Measurements from ENCODE around the gene AKR1B1.

AKR1B1 gene

DNA sequence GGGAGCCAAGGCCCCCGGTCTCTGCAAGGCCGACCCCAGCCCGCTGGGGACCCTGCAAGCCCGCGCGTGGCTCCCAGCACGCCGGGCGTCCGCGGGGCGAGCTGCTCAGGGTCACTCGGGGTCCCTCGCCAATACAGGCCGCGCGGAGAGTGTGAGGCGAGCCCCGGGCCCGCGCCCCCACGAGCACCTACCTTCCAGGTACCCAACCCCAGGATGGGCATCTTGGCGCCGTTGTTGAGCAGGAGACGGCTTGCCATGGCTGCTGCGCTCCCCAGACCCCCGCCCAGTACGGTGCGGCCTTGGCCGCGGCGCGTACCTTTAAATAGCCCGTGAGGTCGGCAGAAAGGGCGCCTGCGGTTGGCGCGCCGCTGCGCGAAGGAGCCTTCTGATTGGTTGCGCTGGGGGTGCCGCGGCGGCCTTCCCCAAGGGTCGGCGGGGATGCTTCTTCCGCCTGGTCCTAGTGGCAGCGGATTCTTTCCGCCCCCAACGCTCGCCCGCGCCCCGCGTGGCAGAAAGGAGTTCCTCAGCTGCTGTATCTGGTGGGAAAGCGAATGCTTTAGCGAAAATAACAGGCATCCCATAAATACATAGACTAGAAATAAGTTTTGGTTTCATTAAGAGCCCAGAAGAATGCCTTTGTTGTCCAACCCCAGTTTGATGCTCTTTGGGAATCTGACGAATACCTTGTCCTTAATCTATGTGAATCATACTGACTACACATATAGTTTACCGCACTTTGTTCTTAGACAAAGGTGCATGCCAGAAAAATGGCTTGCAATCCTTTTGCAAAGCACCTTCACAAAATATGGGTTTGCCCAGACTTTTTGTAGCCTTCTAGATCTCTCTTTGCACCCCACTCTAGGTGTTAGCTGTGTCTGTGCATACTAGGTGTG is at the start of gene AKR1B1 (continued):
- peak; percentile 89 for TF ChIP-seq SP2 (tag by site-specific recombination; IDR thresholded peaks at IDR 0.05)
- TF ChIP-seq TCF7L2 (IDR thresholded peaks at IDR 0.05; ENCODE audit: borderline replicate concordance, low read depth, low read length): 0 out of 2 replicates have a peak, but pooled peaks have one; percentile 38
- no peak for TF ChIP-seq ZNF133 (tag by site-specific recombination; IDR thresholded peaks at IDR 0.05)
- TF ChIP-seq, protein P1, sequence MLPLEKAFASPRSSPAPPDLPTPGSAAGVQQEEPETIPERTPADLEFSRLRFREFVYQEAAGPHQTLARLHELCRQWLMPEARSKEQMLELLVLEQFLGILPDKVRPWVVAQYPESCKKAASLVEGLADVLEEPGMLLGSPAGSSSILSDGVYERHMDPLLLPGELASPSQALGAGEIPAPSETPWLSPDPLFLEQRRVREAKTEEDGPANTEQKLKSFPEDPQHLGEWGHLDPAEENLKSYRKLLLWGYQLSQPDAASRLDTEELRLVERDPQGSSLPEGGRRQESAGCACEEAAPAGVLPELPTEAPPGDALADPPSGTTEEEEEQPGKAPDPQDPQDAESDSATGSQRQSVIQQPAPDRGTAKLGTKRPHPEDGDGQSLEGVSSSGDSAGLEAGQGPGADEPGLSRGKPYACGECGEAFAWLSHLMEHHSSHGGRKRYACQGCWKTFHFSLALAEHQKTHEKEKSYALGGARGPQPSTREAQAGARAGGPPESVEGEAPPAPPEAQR (tag by site-specific recombination; IDR thresholded peaks at IDR 0.05): no peak
- TF ChIP-seq ZNF350 (tag by site-specific recombination; IDR thresholded peaks at IDR 0.05): 0 out of 2 replicates have a peak, but pooled peaks have one; percentile 30
- TF ChIP-seq ZNF426 (tag by site-specific recombination; IDR thresholded peaks at IDR 0.05): no peak
- TF ChIP-seq SP3 (tag by site-specific recombination; IDR thresholded peaks at IDR 0.05): peak; percentile 37
- TF ChIP-seq ZNF510 (tag by site-specific recombination; IDR thresholded peaks at IDR 0.05; ENCODE audit: insufficient replicate concordance): no peak
- no peak for TF ChIP-seq ZNF785 (tag by site-specific recombination; IDR thresholded peaks at IDR 0.05)
- no peak for TF ChIP-seq ZNF621 (tag by site-specific recombination; IDR thresholded peaks at IDR 0.05)
- TF ChIP-seq ZNF148 (tag by site-specific recombination; IDR thresholded peaks at IDR 0.05; ENCODE audit: borderline replicate concordance): no peak
- TF ChIP-seq ZNF792 (tag by site-specific recombination; IDR thresholded peaks at IDR 0.05): no peak
- TF ChIP-seq, protein P2, sequence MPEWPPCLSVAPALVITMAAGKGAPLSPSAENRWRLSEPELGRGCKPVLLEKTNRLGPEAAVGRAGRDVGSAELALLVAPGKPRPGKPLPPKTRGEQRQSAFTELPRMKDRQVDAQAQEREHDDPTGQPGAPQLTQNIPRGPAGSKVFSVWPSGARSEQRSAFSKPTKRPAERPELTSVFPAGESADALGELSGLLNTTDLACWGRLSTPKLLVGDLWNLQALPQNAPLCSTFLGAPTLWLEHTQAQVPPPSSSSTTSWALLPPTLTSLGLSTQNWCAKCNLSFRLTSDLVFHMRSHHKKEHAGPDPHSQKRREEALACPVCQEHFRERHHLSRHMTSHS (tag by site-specific recombination; IDR thresholded peaks at IDR 0.05): no peak
- no peak for TF ChIP-seq ZNF558 (tag by site-specific recombination; IDR thresholded peaks at IDR 0.05)
- TF ChIP-seq HIC1 (tag by site-specific recombination; IDR thresholded peaks at IDR 0.05): no peak
- TF ChIP-seq ZNF791 (tag by site-specific recombination; IDR thresholded peaks at IDR 0.05): no peak
- TF ChIP-seq ZNF214 (tag by site-specific recombination; IDR thresholded peaks at IDR 0.05; ENCODE audit: borderline replicate concordance): no peak
- peak; percentile 100 for TF ChIP-seq ZNF561 (tag by site-specific recombination; IDR thresholded peaks at IDR 0.05; ENCODE audit: borderline replicate concordance)
- no peak for TF ChIP-seq ZNF23 (tag by site-specific recombination; IDR thresholded peaks at IDR 0.05; ENCODE audit: borderline replicate concordance)
- TF ChIP-seq YY1 (tag by site-specific recombination; IDR thresholded peaks at IDR 0.05): no peak; the same call in 1 of the 2 replicates
- peak; percentile 73; the same call in 1 of the 2 replicates for TF ChIP-seq ZSCAN30 (tag by site-specific recombination; IDR thresholded peaks at IDR 0.05)
- 0 out of 2 replicates have a peak, but pooled peaks have one; percentile 9 for TF ChIP-seq ZNF600 (tag by site-specific recombination; IDR thresholded peaks at IDR 0.05)
- peak; percentile 86 for TF ChIP-seq ZXDB (tag by site-specific recombination; IDR thresholded peaks at IDR 0.05)
- peak; percentile 28; the same call in 1 of the 2 replicates for TF ChIP-seq ZBTB7A (tag by site-specific recombination; IDR thresholded peaks at IDR 0.05; ENCODE audit: low read depth)
- no peak for TF ChIP-seq ZNF239 (tag by site-specific recombination; IDR thresholded peaks at IDR 0.05)
- no peak for TF ChIP-seq ZNF157 (tag by site-specific recombination; IDR thresholded peaks at IDR 0.05)
- TF ChIP-seq ZNF211 (tag by site-specific recombination; IDR thresholded peaks at IDR 0.05; ENCODE audit: low read depth): no peak
- 0 out of 2 replicates have a peak, but pooled peaks have one; percentile 33 for TF ChIP-seq ZNF560 (tag by site-specific recombination; IDR thresholded peaks at IDR 0.05; ENCODE audit: borderline replicate concordance)
- no peak for TF ChIP-seq ZNF529 (tag by site-specific recombination; IDR thresholded peaks at IDR 0.05; ENCODE audit: insufficient replicate concordance)
- TF ChIP-seq OVOL3 (tag by site-specific recombination; IDR thresholded peaks at IDR 0.05): 0 out of 2 replicates have a peak, but pooled peaks have one; percentile 24
- no peak for TF ChIP-seq ZNF155 (tag by site-specific recombination; IDR thresholded peaks at IDR 0.05)
- TF ChIP-seq HOXD13 (CRISPR knock-in tag; IDR thresholded peaks at IDR 0.05; ENCODE audit: borderline replicate concordance): no peak
- TF ChIP-seq KLF16 (tag by site-specific recombination; IDR thresholded peaks at IDR 0.05): peak; percentile 32; the same call in 1 of the 2 replicates
- TF ChIP-seq ZNF837 (tag by site-specific recombination; IDR thresholded peaks at IDR 0.05): no peak
